ENCODE data around the gene DHFR.

The DHFR gene

GRCh38 chr5:80659106-80659505, 4.3 kb upstream of the DHFR start:
- no peak for DNase-seq (ENCODE audit: low read depth, low spot score)
- TF ChIP-seq CTCF (IDR thresholded peaks at IDR 0.05; ENCODE audit: insufficient read depth, low read length, missing control alignments), result no peak
- POLR2A ChIA-PET, result no interaction called here
- CTCF ChIA-PET, result no interaction called here
- no peak overlapping the region for H3K4me3 ChIP-seq (ENCODE audit: low read depth, low read length)

GRCh38 chr5:80656425-80656824, 1.6 kb upstream of the DHFR start:
- ChIA-PET CTCF (interaction anchor here (0.5 to 3.8 kb wide), 5 partner anchors 9 to 1487 kb away, joined by 3 to 22 read pairs (median 13); no protein-coding TSS in a partner anchor), POLR2A (no interaction called here)
- DNase-seq (ENCODE audit: low read depth, low spot score), result no peak
- H3K4me3 ChIP-seq (ENCODE audit: low read depth, low read length), result no peak overlapping the region
- TF ChIP-seq CTCF (IDR thresholded peaks at IDR 0.05; ENCODE audit: insufficient read depth, low read length, missing control alignments), result peak; percentile 7

- DNase-seq (ENCODE audit: low read depth, low spot score), result no peak
- ChIA-PET CTCF (interaction anchor here (1.0 to 3.8 kb wide), 4 partner anchors 14 to 174 kb away, joined by 3 to 22 read pairs (median 15); partner anchors contain the start of gene FAM151B), POLR2A (interaction anchor here (0.6 kb wide), 1 partner anchor 164 kb away, joined by 3 read pairs; no protein-coding TSS in a partner anchor)
Measured at GRCh38 chr5:80655231-80655774, 520 bp upstream of the DHFR start.

GRCh38 chr5:80654054-80654390, 761 bp downstream of the DHFR start:
- TF ChIP-seq CTCF (IDR thresholded peaks at IDR 0.05; ENCODE audit: insufficient read depth, low read length, missing control alignments), result no peak
- DNase-seq (ENCODE audit: low read depth, low spot score), result no peak
- ChIA-PET CTCF (interaction anchor here (2.9 to 3.8 kb wide), 2 partner anchors 18 to 173 kb away, joined by 13 to 22 read pairs; no protein-coding TSS in a partner anchor), POLR2A (no interaction called here)
- peak overlapping the region; percentile 88 for H3K4me3 ChIP-seq (ENCODE audit: low read depth, low read length)

More at GRCh38 chr5:80655231-80655774, 520 bp upstream of the DHFR start:
- peak overlapping the region; percentile 88 for H3K4me3 ChIP-seq (ENCODE audit: low read depth, low read length)
- no peak for TF ChIP-seq CTCF (IDR thresholded peaks at IDR 0.05; ENCODE audit: insufficient read depth, low read length, missing control alignments)

GRCh38 chr5:80653502-80653901, 1.3 kb downstream of the DHFR start:
- POLR2A ChIA-PET, result no interaction called here
- CTCF ChIA-PET, result interaction anchor here (3.8 kb wide), 1 partner anchor 18 kb away, joined by 22 read pairs; no protein-coding TSS in a partner anchor
- no peak for DNase-seq (ENCODE audit: low read depth, low spot score)
- no peak for TF ChIP-seq CTCF (IDR thresholded peaks at IDR 0.05; ENCODE audit: insufficient read depth, low read length, missing control alignments)
- H3K4me3 ChIP-seq (ENCODE audit: low read depth, low read length), result peak overlapping the region; percentile 88

GRCh38 chr5:80646926-80647325, 7.9 kb downstream of the DHFR start:
- TF ChIP-seq CTCF (IDR thresholded peaks at IDR 0.05; ENCODE audit: insufficient read depth, low read length, missing control alignments), result no peak
- no peak for DNase-seq (ENCODE audit: low read depth, low spot score)
- ChIA-PET POLR2A (no interaction called here), CTCF (no interaction called here)
- H3K4me3 ChIP-seq (ENCODE audit: low read depth, low read length), result no peak overlapping the region
